HG02938 (cell line): ENCODE data around the gene ASCL3.
A peak's percentile ranks its signal among the peaks of the same experiment; 100 is the strongest.
"Not testable (repeated sequence)": the region's sequence is repeated elsewhere in the genome, so short reads cannot be mapped to it uniquely, and the experiment has no call there.

Experiments
- ATAC-seq: cut with Tn5 transposase; IDR thresholded peaks from one replicate; pipeline ENCODE4 v1.9.1; 2021; ENCODE audit warnings: mild to moderate bottlenecking, moderate library complexity; ENCODE audit not compliant: unreplicated experiment

The ASCL3 gene

DNA sequence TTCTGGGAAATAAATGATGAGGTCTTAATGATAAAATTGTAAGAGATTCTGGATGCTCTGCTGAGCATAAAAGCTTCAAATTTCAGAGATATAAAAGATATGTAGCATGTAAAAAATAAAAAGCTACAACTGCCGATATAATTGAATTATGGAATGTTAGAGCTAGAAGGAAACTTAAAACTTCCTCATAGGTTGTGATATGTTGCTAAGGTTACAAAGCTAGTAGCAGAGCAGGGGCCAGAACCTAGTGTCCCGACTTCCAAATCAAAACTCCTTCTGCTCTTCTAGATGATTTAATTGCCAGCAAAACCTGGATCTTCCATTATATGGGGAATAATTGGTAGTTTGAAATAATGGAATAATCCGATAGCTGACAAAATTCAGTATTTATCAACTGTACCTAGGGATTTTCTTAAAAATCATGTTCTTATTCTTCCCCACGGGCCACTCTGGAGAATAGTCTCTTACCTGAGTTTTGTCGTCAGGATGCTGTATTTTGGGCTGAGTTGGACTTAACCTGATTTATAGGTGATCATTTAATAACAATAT is at the start of gene ASCL3:
Gene ASCL3 (minus strand): TSS at position 499 of the 549 bp plus-strand sequence. CDS start 4,855 bp downstream, outside the sequence.
- ATAC-seq = no peak

DNA sequence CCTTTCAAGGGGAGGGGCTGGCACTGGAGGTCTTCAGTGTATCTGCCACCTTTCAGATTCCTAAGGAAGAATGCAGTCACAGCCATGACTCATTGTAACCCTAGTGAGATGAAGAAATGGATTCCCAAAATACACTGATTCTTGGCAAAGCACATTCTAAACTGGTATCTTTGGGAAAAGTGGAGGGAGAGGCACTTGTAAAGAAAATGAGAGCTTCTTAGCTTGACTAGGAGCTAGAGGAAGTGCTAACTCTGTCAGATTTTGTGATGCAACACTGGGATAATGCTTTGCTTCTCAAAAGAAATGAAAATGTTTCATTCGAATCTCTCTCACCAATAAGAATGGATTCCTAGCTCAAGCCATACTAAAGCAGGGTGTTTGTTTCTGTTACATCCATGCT is 46.6 kb upstream of the ASCL3 start:
- ATAC-seq = no peak

DNA sequence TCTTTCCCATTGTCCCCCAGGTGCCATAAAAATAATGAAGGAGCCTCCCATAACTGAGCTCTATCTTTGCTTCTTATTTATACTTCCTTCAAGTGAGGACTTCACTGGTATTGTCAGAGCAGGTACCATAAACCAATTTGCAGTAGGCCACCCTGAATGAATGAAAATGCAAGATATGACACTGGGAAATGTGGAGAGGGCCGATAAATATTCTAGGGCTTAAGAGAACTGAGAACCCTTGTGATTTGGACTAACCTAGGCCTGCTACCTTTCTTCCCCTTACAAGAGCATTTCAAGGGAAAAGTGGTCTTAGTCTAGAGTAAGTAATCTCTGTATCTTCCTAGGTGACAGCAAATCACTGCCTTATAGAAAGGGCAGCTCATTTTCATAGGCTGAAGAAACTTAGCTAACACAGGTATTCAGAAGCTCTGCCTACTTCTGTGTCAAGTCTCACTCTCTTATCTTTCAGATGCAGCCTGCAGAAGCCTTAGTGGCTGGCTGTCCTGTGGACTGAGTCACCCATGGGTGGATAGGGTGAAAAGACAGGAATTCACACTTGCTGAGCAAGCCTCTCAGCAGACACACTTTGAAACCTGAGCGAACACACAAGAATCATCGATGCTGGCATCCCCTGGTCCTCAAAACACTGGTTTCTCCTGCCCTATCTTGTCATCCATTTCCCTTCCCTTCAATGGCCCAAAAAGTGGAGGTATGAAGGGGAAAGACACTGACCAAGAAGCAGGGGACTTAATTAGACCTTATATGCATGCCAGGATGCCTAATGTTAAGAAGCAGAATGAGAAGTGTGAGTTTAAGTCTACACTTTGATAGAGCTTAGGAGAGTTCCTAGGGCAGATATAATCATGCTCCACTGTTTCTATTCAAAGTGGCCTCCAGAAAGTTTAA is 45.8 kb upstream of the ASCL3 start:
- ATAC-seq = no peak

DNA sequence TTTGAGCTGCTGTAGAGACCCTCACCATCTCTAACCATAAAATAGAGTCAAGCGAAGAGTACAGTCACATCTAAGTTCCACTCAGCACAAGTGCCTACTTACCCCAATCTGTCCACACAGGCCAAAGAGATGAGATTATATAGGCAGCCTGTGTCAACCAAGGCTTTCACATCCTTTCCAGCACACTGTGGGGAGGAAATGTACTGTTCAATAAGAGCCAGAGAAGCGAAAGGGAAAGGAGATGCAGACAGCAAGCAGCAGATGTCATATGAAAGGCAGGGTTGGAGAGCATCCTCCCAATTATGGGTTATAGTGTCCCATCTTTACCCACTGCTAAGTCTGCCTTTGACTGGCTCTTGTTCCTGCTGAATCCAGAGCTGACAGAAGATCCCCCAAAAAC is 44.6 kb upstream of the ASCL3 start:
- no peak for ATAC-seq

DNA sequence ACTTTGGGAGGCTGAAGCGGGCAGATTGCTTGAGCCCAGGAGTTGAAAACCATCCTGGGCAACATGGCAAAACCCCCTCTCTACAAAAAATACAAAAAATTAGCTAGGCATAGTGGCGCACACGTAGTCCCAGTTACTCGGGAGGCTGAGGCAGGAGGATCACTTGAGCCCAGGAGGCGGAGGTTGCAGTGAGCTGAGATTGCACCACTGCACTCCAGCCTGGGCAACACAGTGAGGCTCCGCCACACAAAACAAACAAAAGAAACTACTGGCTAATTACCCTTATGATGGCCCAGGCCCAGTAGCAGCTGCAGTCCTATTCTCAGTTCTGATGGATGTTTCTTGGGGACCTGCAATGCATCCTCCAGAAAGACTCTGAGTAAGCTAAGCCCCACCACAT is 44.0 kb upstream of the ASCL3 start:
- ATAC-seq = not testable (repeated sequence)

DNA sequence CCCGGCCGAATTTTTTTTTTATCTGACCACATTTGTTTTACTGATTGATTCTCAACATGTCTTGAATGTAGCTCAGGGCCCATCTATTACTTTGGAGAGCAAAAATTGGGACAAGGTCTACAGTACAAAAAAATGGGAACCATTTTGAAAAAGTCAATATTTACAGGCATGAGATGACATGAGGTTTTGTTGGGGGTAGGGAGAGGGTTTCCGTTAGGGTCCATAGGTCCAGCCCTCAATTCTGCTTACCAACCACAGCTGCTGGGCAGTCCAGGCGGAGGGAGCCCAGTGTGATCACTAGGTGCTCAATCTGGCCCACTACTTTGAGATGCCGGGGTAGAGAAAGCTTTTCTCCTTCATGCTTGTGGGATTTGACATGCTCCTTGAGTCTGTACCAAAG is 42.6 kb upstream of the ASCL3 start:
- no peak for ATAC-seq

DNA sequence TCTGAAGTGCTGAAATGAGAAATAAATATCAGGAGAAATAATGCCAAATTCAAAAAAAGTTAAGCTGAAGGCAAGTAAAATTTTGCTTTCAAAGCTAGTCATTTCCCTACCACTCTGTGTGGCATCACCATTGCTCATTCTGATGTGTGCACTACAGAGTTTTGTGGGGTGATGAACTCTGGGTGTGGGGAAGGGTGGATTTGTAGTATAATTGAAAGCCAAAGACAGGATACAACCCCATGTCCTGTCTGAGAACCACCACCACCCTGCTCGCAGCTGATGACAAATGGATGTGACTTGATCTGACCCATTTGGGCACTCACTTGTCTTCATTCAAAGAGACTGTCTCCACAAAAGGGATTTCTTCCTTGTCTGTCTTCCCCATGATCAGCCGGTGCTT is 40.7 kb upstream of the ASCL3 start:
- ATAC-seq = no peak

DNA sequence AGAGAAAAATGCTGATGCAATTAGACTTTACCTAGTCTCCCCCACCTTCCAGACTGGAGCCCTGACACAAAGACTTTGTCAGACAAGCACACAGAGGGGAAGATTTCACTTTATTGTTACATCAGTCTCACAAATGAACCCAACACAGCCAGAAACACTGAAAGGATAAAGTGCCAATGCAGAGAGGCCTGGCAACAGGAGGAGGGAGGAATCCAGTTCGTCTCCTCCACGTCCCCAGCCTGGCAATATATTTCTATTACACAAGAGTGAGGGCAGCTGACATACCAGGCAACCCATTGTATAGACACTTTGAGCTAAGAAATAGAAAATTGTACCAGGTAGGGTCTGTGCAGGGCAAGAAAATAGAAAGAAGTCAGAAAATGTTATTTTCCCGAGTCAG is 37.7 kb upstream of the ASCL3 start:
- no peak for ATAC-seq

DNA sequence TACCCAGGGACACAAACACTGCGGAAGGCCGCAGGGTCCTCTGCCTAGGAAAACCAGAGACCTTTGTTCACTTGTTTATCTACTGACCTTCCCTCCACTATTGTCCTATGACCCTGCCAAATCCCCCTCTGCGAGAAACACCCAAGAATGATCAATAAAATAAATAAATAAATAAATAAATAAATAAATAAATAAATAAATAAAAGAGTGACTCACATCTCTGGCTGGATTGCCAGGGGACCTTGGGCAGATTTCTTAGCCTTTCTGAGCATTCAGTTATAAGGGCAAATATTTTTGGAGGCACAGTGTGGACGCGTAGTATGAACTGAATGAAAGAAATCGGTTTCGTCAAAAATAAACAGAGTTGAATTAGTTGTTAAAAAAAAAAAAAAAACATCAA is 36.5 kb upstream of the ASCL3 start:
- not testable (repeated sequence) for ATAC-seq

DNA sequence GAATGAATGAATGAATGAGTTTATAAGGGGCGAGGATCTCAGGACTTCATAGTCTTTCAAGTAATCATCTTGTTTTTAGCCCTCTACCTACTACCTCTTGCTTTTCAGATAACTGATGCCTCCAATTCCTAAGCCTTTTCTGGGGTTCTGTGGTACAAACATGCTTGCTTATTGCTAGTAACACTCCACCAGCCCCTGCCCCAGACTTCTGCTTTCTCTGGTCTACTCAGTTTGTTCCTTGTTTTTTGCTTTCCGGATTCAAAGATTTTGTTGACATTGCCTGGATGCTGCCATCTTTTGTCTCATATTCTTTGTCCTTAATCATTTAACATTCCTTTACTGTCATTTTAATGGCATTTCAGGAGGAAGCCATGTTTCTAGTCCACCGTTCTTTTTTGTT is 30.3 kb upstream of the ASCL3 start:
- ATAC-seq = no peak

DNA sequence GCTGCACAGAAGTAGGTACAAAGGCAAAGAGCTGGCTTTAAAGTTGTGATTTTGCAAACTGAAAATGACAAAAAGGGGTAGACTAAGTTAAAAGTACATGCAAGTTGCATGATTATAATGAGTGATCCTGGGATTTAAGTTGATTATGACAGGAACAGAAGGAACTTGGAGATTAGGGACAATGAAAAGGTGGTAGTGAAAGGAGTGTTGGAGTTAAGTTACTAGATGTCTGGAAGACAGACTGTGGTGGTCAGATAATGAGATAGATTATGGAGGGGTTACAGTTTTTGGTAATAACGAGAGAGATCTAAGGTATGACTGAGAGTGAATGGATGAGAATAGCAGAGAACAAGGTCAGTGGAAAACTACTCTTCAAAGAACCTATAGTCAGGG is 29.1 kb upstream of the ASCL3 start:
- no peak for ATAC-seq

GRCh38 chr11:8971196-8971923 is 28.5 kb upstream of the ASCL3 start:
- no peak for ATAC-seq

DNA sequence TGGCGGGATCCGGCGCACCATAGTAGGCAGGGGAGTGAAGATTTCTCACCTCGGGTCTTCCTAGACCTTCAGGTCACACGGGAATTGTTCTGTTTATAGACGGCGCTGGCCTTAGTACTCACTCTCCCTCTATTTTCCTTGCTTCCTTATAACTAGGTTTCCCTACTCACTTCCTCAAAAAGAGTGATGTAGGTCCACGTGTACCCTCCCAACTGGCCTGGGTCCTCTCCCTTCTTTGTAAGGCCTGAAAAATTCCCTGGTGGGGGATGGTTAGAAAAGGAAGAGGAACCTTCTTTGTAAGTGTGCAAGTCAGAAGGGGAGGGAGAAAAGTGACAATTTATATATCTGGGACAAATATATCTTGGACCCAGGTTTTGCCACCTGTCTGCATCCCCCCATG is 24.4 kb upstream of the ASCL3 start:
- no peak for ATAC-seq

DNA sequence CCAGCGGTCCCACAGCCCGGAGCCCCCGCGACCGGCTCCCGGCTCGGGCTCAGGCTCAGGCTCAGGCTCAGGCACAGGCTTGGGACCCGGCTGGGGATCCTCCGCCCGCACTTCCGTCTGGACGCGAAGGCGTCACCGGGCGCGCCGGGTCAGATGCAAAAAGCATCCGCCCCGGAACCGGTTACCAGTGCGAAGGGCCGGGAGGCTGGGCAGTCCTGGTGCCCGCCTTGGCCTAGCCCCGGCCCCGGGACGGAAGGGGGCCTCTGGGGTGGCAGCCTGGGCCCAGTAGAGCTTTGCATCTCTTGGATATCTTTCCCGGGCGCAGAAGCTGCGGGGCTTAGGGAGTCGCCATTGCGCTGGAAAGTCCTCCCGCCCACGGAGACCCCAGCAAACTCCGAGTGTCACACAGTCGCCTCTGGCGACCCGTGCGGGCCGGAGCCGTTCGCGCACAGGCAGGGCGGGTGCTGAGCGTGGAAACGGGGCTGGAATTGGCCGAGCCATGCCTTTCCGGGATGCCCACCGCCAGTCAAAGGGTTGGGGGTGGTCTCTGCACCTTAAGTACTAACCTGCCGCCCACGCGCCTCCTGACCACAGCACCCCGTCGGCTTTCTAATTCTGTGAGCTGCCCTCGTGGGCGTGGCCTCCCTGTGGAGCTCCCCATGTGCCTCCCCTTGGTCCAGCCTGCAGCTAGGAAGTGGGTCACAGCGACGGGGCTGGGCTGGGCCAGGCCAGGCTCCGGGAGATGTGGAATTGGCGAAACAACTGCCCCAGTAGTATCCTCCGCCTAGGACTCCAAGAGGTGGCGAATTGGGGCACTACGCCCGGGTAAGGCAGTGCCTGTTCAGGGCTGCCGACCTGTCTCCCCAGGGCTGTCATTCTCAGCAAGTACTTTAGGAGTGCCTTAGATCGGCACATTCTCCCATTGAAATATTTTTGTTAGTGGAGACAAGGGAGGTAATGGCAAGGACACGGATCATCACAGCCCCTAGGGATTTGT is 21.8 kb upstream of the ASCL3 start, which contains the start of gene TMEM9B:
Gene TMEM9B (minus strand): TSS at position 119 of the 997 bp plus-strand sequence. CDS start 129 bp downstream, outside the sequence.
- ATAC-seq = peak; percentile 71

DNA sequence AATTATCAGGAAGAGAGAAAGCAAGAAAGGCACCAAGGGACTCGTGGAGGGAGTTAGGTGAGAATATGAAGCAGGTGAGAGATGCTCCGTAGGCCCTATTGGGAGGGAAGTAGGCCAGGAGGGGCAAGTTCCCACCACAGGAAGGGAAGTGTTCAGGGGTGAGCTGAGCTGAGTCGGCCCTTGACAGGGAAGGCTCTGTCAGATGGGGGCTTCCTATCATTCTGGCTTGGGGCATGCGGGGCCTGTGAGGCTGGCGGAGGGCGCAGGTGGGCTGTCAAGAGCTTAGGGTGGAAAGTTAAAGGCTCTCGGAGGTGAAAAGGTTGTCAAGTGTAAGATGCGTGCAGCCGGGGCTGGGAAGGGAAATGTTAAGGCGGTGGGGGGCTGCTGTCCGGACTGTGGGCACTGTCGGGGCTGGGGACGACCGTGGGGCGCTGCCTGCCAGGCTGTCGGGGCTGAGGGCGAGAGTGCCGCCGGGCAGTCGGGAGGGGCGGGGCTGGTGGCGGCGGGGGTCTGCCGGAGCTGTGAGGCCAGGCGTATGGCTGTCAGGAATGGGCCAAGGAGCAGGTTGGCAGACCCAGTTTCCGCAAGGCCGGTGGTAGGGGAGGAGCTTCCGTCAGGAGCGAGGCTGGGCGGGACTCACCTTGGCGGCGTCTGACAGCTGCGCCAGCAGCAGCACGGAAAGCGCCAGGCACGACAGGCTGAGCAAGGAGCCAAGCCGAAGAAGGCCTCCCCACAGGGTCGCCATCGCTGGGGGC is 20.9 kb upstream of the ASCL3 start:
- ATAC-seq = peak; percentile 56

DNA sequence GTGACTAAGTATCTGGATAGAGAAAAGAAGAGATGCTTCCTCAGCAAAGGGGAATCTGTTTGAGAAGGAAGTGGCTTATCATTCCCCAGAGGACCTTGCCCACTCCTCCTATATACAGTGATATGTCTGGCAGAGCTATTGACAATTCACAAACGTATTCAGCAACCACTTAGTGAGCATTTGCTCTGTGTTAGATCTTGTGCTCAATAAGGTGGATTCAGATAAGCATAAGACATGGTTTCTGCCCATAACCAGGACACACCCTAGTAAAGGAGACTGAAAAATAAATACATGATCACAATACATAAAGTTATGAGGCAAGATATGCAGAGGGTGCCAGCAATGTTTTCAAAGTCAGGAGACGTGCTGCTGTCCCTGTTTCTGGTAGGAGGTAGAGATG is 20.0 kb upstream of the ASCL3 start:
- ATAC-seq = no peak

GRCh38 chr11:8961401-8961800 is 18.6 kb upstream of the ASCL3 start:
- ATAC-seq = no peak

GRCh38 chr11:8959546-8960166 is 16.8 kb upstream of the ASCL3 start:
- ATAC-seq = no peak

- no peak for ATAC-seq
These were observed 14.0 kb upstream of the ASCL3 start for GRCh38 chr11:8956860-8957259.
